A673 (cell line): Measurements from ENCODE around the gene ZNF823.

Source experiments
- CTCF ChIP-seq: fragments of 300-800, 200-600 bp; sonication (generic); conservative IDR thresholded peaks from 2 replicates; pipeline ENCODE4 v1.5.1; 2017; ENCODE audit warnings: low read depth, mild to moderate bottlenecking, antibody characterized with exemption, low read length, moderate library complexity, mixed read lengths
- EZH2 ChIP-seq: fragments of 200-600 bp; sonication (generic); IDR thresholded peaks from 2 replicates; pipeline ENCODE4 v1.6.1; 2017; ENCODE audit warnings: borderline replicate concordance, low read depth, mild to moderate bottlenecking, mixed read lengths, antibody characterized with exemption, low read length; ENCODE audit not compliant: poor library complexity, severe bottlenecking

GRCh38 chr19:11783767-11784166 lies 45.0 kb upstream of the ZNF823 start:
- TF ChIP-seq CTCF (no peak), EZH2 (no peak)
